OCI-LY7 (cell line): ENCODE results near the gene PRSS33. TPM values are rescaled to one million over a fixed set of nuclear protein-coding genes. Genes with fewer than 3 reads are reported as not detected.

ENCODE experiments used
- BruUV-seq: library from RNA; stranded (reverse); fragments of 400-500 nt; replicated peaks from 2 replicates; lab custom pipeline; 2021; lab: Mats Ljungman, UMichigan
- CTCF ChIA-PET: fragments of 300-600 bp; sonication (Branson Sonifier 250); formaldehyde crosslinking; loops from one replicate; lab custom pipeline; 2022; ENCODE audit warnings: antibody characterized with exemption; ENCODE audit not compliant: unreplicated experiment; lab: Charles Lee
- POLR2A ChIA-PET: fragments of 300-600 bp; sonication (Branson Sonifier 250); formaldehyde crosslinking; loops from one replicate; lab custom pipeline; 2022; ENCODE audit warnings: antibody characterized with exemption; lab: Charles Lee
- DNase-seq: peaks from one replicate; pipeline ENCODE4 v3.0.0-alpha.2; 2015; ENCODE audit warnings: low spot score
- H2AFZ ChIP-seq: fragments of 200-600 bp; sonication (generic), shearing (Covaris generic); 2 replicates; pipeline ENCODE4 v1.6.1; 2014; ENCODE audit warnings: mild to moderate bottlenecking, antibody characterized with exemption, low read length, moderate library complexity
- H3K27ac ChIP-seq: fragments of 200-600 bp; sonication (generic); 2 replicates; pipeline ENCODE4 v1.5.1; 2014; ENCODE audit warnings: mixed run types, low read depth, mild to moderate bottlenecking, moderate library complexity, low read length, inconsistent platforms; ENCODE audit not compliant: poor library complexity, severe bottlenecking
- H3K36me3 ChIP-seq: fragments of 200-600 bp; sonication (generic); 2 replicates; pipeline ENCODE4 v1.6.1; 2014; ENCODE audit warnings: mild to moderate bottlenecking, antibody characterized with exemption, low read length, moderate library complexity, mixed read lengths; ENCODE audit not compliant: insufficient read depth
- H3K4me1 ChIP-seq: fragments of 200-600 bp; sonication (generic); 2 replicates; pipeline ENCODE4 v1.5.1; 2014; ENCODE audit warnings: mild to moderate bottlenecking, low read length; ENCODE audit not compliant: insufficient read depth, poor library complexity, severe bottlenecking
- H3K4me2 ChIP-seq: fragments of 200-600 bp; sonication (generic); 2 replicates; pipeline ENCODE4 v1.6.1; 2014; ENCODE audit warnings: mild to moderate bottlenecking, low read length
- H3K4me3 ChIP-seq: fragments of 200-600 bp; sonication (generic); 2 replicates; pipeline ENCODE4 v1.5.1; 2014; ENCODE audit warnings: mild to moderate bottlenecking, low read depth, low read length; ENCODE audit not compliant: poor library complexity, severe bottlenecking
- H3K79me2 ChIP-seq: fragments of 200-600 bp; sonication (generic); 2 replicates; pipeline ENCODE4 v1.6.1; 2016; ENCODE audit warnings: low read depth, mild to moderate bottlenecking, low read length, moderate library complexity, mixed read lengths; ENCODE audit not compliant: insufficient read depth
- H3K9me2 ChIP-seq: fragments of 200-600 bp; sonication (generic); 2 replicates; pipeline ENCODE4 v1.6.1; 2016; ENCODE audit warnings: mild to moderate bottlenecking, low read length, mixed read lengths; ENCODE audit not compliant: insufficient read depth
- H3K9me3 ChIP-seq: fragments of 200-600 bp; sonication (generic); 2 replicates; pipeline ENCODE4 v1.6.1; 2014; ENCODE audit warnings: mild to moderate bottlenecking, mixed run types, low read length, mixed read lengths
- H4K20me1 ChIP-seq: fragments of 200-600 bp; sonication (generic); 2 replicates; pipeline ENCODE4 v1.6.1; 2014; ENCODE audit warnings: mild to moderate bottlenecking, antibody characterized with exemption, low read length, moderate library complexity, mixed read lengths; ENCODE audit not compliant: insufficient read depth
- CTCF ChIP-seq: fragments of 200-600 bp; sonication (generic); conservative IDR thresholded peaks from 2 replicates; pipeline ENCODE4 v1.5.1; 2014; ENCODE audit warnings: mild to moderate bottlenecking, antibody characterized with exemption, low read length, moderate library complexity, mixed read lengths
- EZH2phosphoT487 ChIP-seq: fragments of 200-600 bp; sonication (generic); IDR thresholded peaks from 2 replicates; pipeline ENCODE4 v1.6.1; 2018; ENCODE audit warnings: low read depth, borderline replicate concordance, mild to moderate bottlenecking, mixed run types, antibody characterized with exemption, low read length, moderate library complexity, mixed read lengths
- intact Hi-C: fragments of 100-400 bp; cut with micrococcal nuclease; formaldehyde crosslinking; loops from one replicate; pipeline ENCODE4 v1.10.0; 2022; ENCODE audit not compliant: unreplicated experiment
- small RNA-seq: library from RNA; depleted of rRNA; stranded (forward); fragments of <200 nt; gene quantifications from one replicate; pipeline ENCODE3, GENCODE V24; 2014
- total RNA-seq, 2 experiments: library from RNA; depleted of rRNA in 1 of 2; stranded (reverse); fragments of >200 nt in 1 of 2; shearing (Covaris generic) in 1 of 2; gene quantifications; 2 replicates each; pipeline ENCODE4 v1.2.3, GENCODE V29; 2014 to 2022

PRSS33 gene
- total RNA-seq, 2 experiments from 2014 or later = not detected

GRCh38 chr16:2736476-2737237 lies 50.7 kb downstream of the PRSS33 start:
- no TSS peak for BruUV-seq
- Histone ChIP-seq H3K4me3 (no peak overlapping the region), H3K27ac (no peak overlapping the region), H4K20me1 (no peaks in the 10 kb centered on the region), H2AFZ (no peak overlapping the region), H3K79me2 (no peaks in the 10 kb centered on the region), H3K4me2 (no peak overlapping the region), H3K9me2 (no peaks in the 10 kb centered on the region), H3K36me3 (no peaks in the 10 kb centered on the region), H3K4me1 (no peaks in the 10 kb centered on the region), H3K9me3 (no peaks in the 10 kb centered on the region)
- DNase-seq = no peak
- CTCF ChIA-PET = no interaction called here
- POLR2A ChIA-PET = interaction anchor here (0.7 to 1.0 kb wide), 2 partner anchors 11 kb away, joined by 3 read pairs; no protein-coding TSS in a partner anchor
- intact Hi-C loops = no loop called here
- TF ChIP-seq CTCF (no peak), EZH2phosphoT487 (no peak)

GRCh38 chr16:2734844-2735515 lies 52.4 kb downstream of the PRSS33 start:
- no peak for DNase-seq
- intact Hi-C loops = no loop called here
- no peaks in the 10 kb centered on the region for H3K79me2 ChIP-seq
- ChIA-PET POLR2A (no interaction called here), CTCF (no interaction called here)
- no peaks in the 10 kb centered on the region for H3K4me1 ChIP-seq
- no peak for TF ChIP-seq EZH2phosphoT487
- TF ChIP-seq CTCF = no peak
- no peak overlapping the region for H2AFZ ChIP-seq
- H3K4me2 ChIP-seq = no peak overlapping the region
- no peaks in the 10 kb centered on the region for H4K20me1 ChIP-seq
- no peaks in the 10 kb centered on the region for H3K36me3 ChIP-seq
- H3K4me3 ChIP-seq = no peak overlapping the region
- no peaks in the 10 kb centered on the region for H3K9me3 ChIP-seq
- no TSS peak for BruUV-seq
- no peak overlapping the region for H3K27ac ChIP-seq
- H3K9me2 ChIP-seq = no peaks in the 10 kb centered on the region

Small RNA genes within 50 kb of the gene (small RNA-seq; reads per million reads assigned to genes)
- not detected for gene SNORA3C

Other genes with a start within 250 kb of the PRSS33 start
- 11.7 and 14.4 TPM in 2 replicates for gene PDPK1, start 249.5 kb downstream of the PRSS33 start, total RNA-seq (2014; rRNA removed; shearing (Covaris generic))
- gene PDPK1, start 249.5 kb downstream of the PRSS33 start, total RNA-seq (2022) = 38.3 and 40.6 TPM in 2 replicates
- 18.9 and 34.6 TPM in 2 replicates for gene KCTD5, start 105.0 kb downstream of the PRSS33 start, total RNA-seq (2014; rRNA removed; shearing (Covaris generic))
- 25.2 and 25.8 TPM in 2 replicates for gene KCTD5, start 105.0 kb downstream of the PRSS33 start, total RNA-seq (2022)
- gene PRSS27, start 67.3 kb downstream of the PRSS33 start, total RNA-seq (2014; rRNA removed; shearing (Covaris generic)) = 1.3 and 2.7 TPM in 2 replicates
- 5.7 and 7.7 TPM in 2 replicates for gene PRSS27, start 67.3 kb downstream of the PRSS33 start, total RNA-seq (2022)
- gene SRRM2, start 34.9 kb downstream of the PRSS33 start, total RNA-seq (2014; rRNA removed; shearing (Covaris generic)) = 206 and 208 TPM in 2 replicates
- gene SRRM2, start 34.9 kb downstream of the PRSS33 start, total RNA-seq (2022) = 819 and 825 TPM in 2 replicates
- gene ELOB, start 10.3 kb downstream of the PRSS33 start, total RNA-seq (2014; rRNA removed; shearing (Covaris generic)) = 282 and 285 TPM in 2 replicates
- 204 and 209 TPM in 2 replicates for gene ELOB, start 10.3 kb downstream of the PRSS33 start, total RNA-seq (2022)
- not detected in 2 replicates for gene PRSS41, start 10.9 kb upstream of the PRSS33 start, total RNA-seq (2014; rRNA removed; shearing (Covaris generic))
- gene PRSS41, start 10.9 kb upstream of the PRSS33 start, total RNA-seq (2022) = not detected in 2 replicates
- gene PRSS21, start 29.7 kb upstream of the PRSS33 start, total RNA-seq (2014; rRNA removed; shearing (Covaris generic)) = 44.5 and 68.7 TPM in 2 replicates
- 69.6 and 75.1 TPM in 2 replicates for gene PRSS21, start 29.7 kb upstream of the PRSS33 start, total RNA-seq (2022)
- 1.2 and 4.0 TPM in 2 replicates for gene ZG16B, start 42.7 kb upstream of the PRSS33 start, total RNA-seq (2014; rRNA removed; shearing (Covaris generic))
- gene ZG16B, start 42.7 kb upstream of the PRSS33 start, total RNA-seq (2022) = 2.5 and 2.6 TPM in 2 replicates
- not detected in 2 replicates for gene PRSS22, start 70.6 kb upstream of the PRSS33 start, total RNA-seq (2014; rRNA removed; shearing (Covaris generic))
- gene PRSS22, start 70.6 kb upstream of the PRSS33 start, total RNA-seq (2022) = not detected in 2 replicates
- gene FLYWCH2, start 95.7 kb upstream of the PRSS33 start, total RNA-seq (2014; rRNA removed; shearing (Covaris generic)) = 38.7 and 44.9 TPM in 2 replicates
- gene FLYWCH2, start 95.7 kb upstream of the PRSS33 start, total RNA-seq (2022) = 22.3 and 23.9 TPM in 2 replicates
- 25.3 and 26.1 TPM in 2 replicates for gene FLYWCH1, start 124.4 kb upstream of the PRSS33 start, total RNA-seq (2014; rRNA removed; shearing (Covaris generic))
- 61.9 and 63.9 TPM in 2 replicates for gene FLYWCH1, start 124.4 kb upstream of the PRSS33 start, total RNA-seq (2022)
- 0.09 and 0.28 TPM in 2 replicates for gene KREMEN2, start 176.7 kb upstream of the PRSS33 start, total RNA-seq (2014; rRNA removed; shearing (Covaris generic))
- 0.31 TPM in 1 of 2 replicates, not detected in the other for gene KREMEN2, start 176.7 kb upstream of the PRSS33 start, total RNA-seq (2022)
- gene PAQR4, start 181.8 kb upstream of the PRSS33 start, total RNA-seq (2014; rRNA removed; shearing (Covaris generic)) = 38.1 and 49.1 TPM in 2 replicates
- gene PAQR4, start 181.8 kb upstream of the PRSS33 start, total RNA-seq (2022) = 59.7 and 67.4 TPM in 2 replicates
- gene PKMYT1, start 192.9 kb upstream of the PRSS33 start, total RNA-seq (2014; rRNA removed; shearing (Covaris generic)) = 80.2 and 104 TPM in 2 replicates
- 195 and 197 TPM in 2 replicates for gene PKMYT1, start 192.9 kb upstream of the PRSS33 start, total RNA-seq (2022)
- gene CLDN9, start 225.4 kb upstream of the PRSS33 start, total RNA-seq (2014; rRNA removed; shearing (Covaris generic)) = 0.44 TPM in 1 of 2 replicates, not detected in the other
- gene CLDN9, start 225.4 kb upstream of the PRSS33 start, total RNA-seq (2022) = 0.42 and 0.59 TPM in 2 replicates
- gene CLDN6, start 230.6 kb upstream of the PRSS33 start, total RNA-seq (2014; rRNA removed; shearing (Covaris generic)) = not detected in 2 replicates
- not detected in 2 replicates for gene CLDN6, start 230.6 kb upstream of the PRSS33 start, total RNA-seq (2022)
- gene TNFRSF12A, start 232.8 kb upstream of the PRSS33 start, total RNA-seq (2014; rRNA removed; shearing (Covaris generic)) = 4.1 and 4.9 TPM in 2 replicates
- gene TNFRSF12A, start 232.8 kb upstream of the PRSS33 start, total RNA-seq (2022) = 1.3 and 1.9 TPM in 2 replicates
- gene HCFC1R1, start 236.4 kb upstream of the PRSS33 start, total RNA-seq (2014; rRNA removed; shearing (Covaris generic)) = 17.1 and 29.1 TPM in 2 replicates
- gene HCFC1R1, start 236.4 kb upstream of the PRSS33 start, total RNA-seq (2022) = 32.2 and 39.4 TPM in 2 replicates
- 33.7 and 36.0 TPM in 2 replicates for gene THOC6, start 236.5 kb upstream of the PRSS33 start, total RNA-seq (2014; rRNA removed; shearing (Covaris generic))
- 26.3 and 33.6 TPM in 2 replicates for gene THOC6, start 236.5 kb upstream of the PRSS33 start, total RNA-seq (2022)
- not detected in 2 replicates for gene BICDL2, start 249.4 kb upstream of the PRSS33 start, total RNA-seq (2014; rRNA removed; shearing (Covaris generic))
- not detected in 2 replicates for gene BICDL2, start 249.4 kb upstream of the PRSS33 start, total RNA-seq (2022)